Type B pancreatic cell (in vitro differentiated cells): Measurements from ENCODE around the gene ODC1. TPM values are rescaled to one million over a fixed set of nuclear protein-coding genes. Genes with fewer than 3 reads are reported as not detected.

Experiments
- DNase-seq: peaks from one replicate; pipeline ENCODE4 v3.0.0; 2021; ENCODE audit warnings: mixed read lengths; ENCODE audit not compliant: unreplicated experiment; ENCODE audit errors: extremely low spot score
- H3K27ac Mint-ChIP-seq: 2 replicates; pipeline ENCODE4 v1.8.0; 2021; ENCODE audit warnings: mild to moderate bottlenecking, mixed read lengths
- H3K27me3 Mint-ChIP-seq: 2 replicates; pipeline ENCODE4 v1.8.0; 2021; ENCODE audit warnings: mixed read lengths
- H3K36me3 Mint-ChIP-seq: 2 replicates; pipeline ENCODE4 v1.8.0; 2021; ENCODE audit warnings: mixed read lengths
- H3K4me1 Mint-ChIP-seq: one replicate; pipeline ENCODE4 v1.8.0; 2021; ENCODE audit warnings: mixed read lengths; ENCODE audit not compliant: unreplicated experiment
- H3K4me3 Mint-ChIP-seq: 2 replicates; pipeline ENCODE4 v1.8.0; 2021; ENCODE audit warnings: mild to moderate bottlenecking, mixed read lengths
- H3K9me3 Mint-ChIP-seq: 2 replicates; pipeline ENCODE4 v1.8.0; 2021; ENCODE audit warnings: mixed read lengths
- CTCF ChIP-seq: fragments of 200-600 bp; sonication (generic); conservative IDR thresholded peaks from 2 replicates; pipeline ENCODE4 v1.5.0; 2021; ENCODE audit warnings: antibody characterized with exemption, mild to moderate bottlenecking
- total RNA-seq: library from RNA; stranded (reverse); gene quantifications from 2 replicates; pipeline ENCODE4 v1.2.1, GENCODE V29; 2021; ENCODE audit warnings: low replicate concordance

ODC1 gene
- total RNA-seq, 1 donor from 2014 or later = 135 TPM

- H3K36me3 Mint-ChIP-seq = no peaks in the 10 kb centered on the region
- no peak overlapping the region for H3K4me3 Mint-ChIP-seq
- DNase-seq = no peak
- H3K4me1 Mint-ChIP-seq = peaks cover 16% of the 10 kb centered on the region
- no peak for TF ChIP-seq CTCF
- H3K27me3 Mint-ChIP-seq = peaks cover 8% of the 10 kb centered on the region
- H3K9me3 Mint-ChIP-seq = no peaks in the 10 kb centered on the region
- H3K27ac Mint-ChIP-seq = no peak overlapping the region
These were observed 29.5 kb upstream of the ODC1 start for GRCh38 chr2:10477443-10478297.

- H3K4me3 Mint-ChIP-seq = no peak overlapping the region
- peaks cover 12% of the 10 kb centered on the region for H3K4me1 Mint-ChIP-seq
- no peak for TF ChIP-seq CTCF
- H3K9me3 Mint-ChIP-seq = no peaks in the 10 kb centered on the region
- no peaks in the 10 kb centered on the region for H3K36me3 Mint-ChIP-seq
- no peak for DNase-seq
- no peak overlapping the region for H3K27ac Mint-ChIP-seq
- H3K27me3 Mint-ChIP-seq = peaks cover 7% of the 10 kb centered on the region
These were observed 28.8 kb upstream of the ODC1 start for GRCh38 chr2:10476723-10477442.

- Mint-ChIP-seq H3K27ac (no peak overlapping the region), H3K9me3 (no peaks in the 10 kb centered on the region), H3K36me3 (no peaks in the 10 kb centered on the region), H3K4me1 (peaks cover 12% of the 10 kb centered on the region), H3K4me3 (no peak overlapping the region), H3K27me3 (peaks cover 2% of the 10 kb centered on the region)
- DNase-seq = no peak
- TF ChIP-seq CTCF = no peak
These were observed 27.9 kb upstream of the ODC1 start for GRCh38 chr2:10475811-10476660.

GRCh38 chr2:10475221-10475722, 27.1 kb upstream of the ODC1 start:
- Mint-ChIP-seq H3K9me3 (no peaks in the 10 kb centered on the region), H3K36me3 (no peaks in the 10 kb centered on the region), H3K27me3 (no peaks in the 10 kb centered on the region), H3K4me3 (no peak overlapping the region), H3K27ac (no peak overlapping the region), H3K4me1 (peaks cover 12% of the 10 kb centered on the region)
- no peak for DNase-seq
- no peak for TF ChIP-seq CTCF

- no peak for DNase-seq
- no peak for TF ChIP-seq CTCF
- no peak overlapping the region for H3K4me3 Mint-ChIP-seq
- H3K4me1 Mint-ChIP-seq = peaks cover 12% of the 10 kb centered on the region
- no peak overlapping the region for H3K27ac Mint-ChIP-seq
- no peaks in the 10 kb centered on the region for H3K27me3 Mint-ChIP-seq
- no peaks in the 10 kb centered on the region for H3K36me3 Mint-ChIP-seq
- no peaks in the 10 kb centered on the region for H3K9me3 Mint-ChIP-seq
These were observed 25.1 kb upstream of the ODC1 start for GRCh38 chr2:10473121-10473756.
